ENCODE results near the gene KDM2B. TPM values are rescaled to one million over a fixed set of nuclear protein-coding genes. Genes with fewer than 3 reads are reported as not detected.

The KDM2B gene
- polyA plus RNA-seq, 2 of the 4 experiments (the other 2 are of a cell fraction) = 10.4 to 18.4 TPM

GRCh38 chr12:121515615-121516014 lies 65.2 kb downstream of the KDM2B start:
- no peaks in the 10 kb centered on the region for H3K9me3 ChIP-seq
- DNase-seq (ENCODE audit: low read depth in 1 of 2, low spot score in 1 of 2) (no peak), ATAC-seq (no peak), FAIRE-seq (no peak)
- H3K4me1 ChIP-seq = 0 out of 3 replicates have a peak, but pooled peaks cover 7% of the 10 kb centered on the region
- ChIA-PET CTCF (no interaction called here), POLR2A (no interaction called here)
- no peak overlapping the region for H3K4me3 ChIP-seq
- TF ChIP-seq CTCF (IDR thresholded peaks at IDR 0.05) (no peak), ELK1 (IDR thresholded peaks at IDR 0.05; ENCODE audit: low read depth, low read length) (no peak), RARB (CRISPR knock-in tag; IDR thresholded peaks at IDR 0.05) (no peak)
- 68% methylated on average over 7 of the region's 7 CpGs for WGBS (ENCODE audit: missing lambda C conversion rate)
- H3K27ac ChIP-seq = no peak overlapping the region
- H3K4me2 ChIP-seq = no peak overlapping the region

- H3K9me3 ChIP-seq = no peaks in the 10 kb centered on the region
- POLR2A ChIA-PET = no interaction called here
- DNase-seq (ENCODE audit: low read depth in 1 of 2, low spot score in 1 of 2) (no peak), ATAC-seq (peak; percentile 37 to 55), FAIRE-seq (no peak)
- CTCF ChIA-PET = interaction anchor here (1.4 kb wide), 1 partner anchor 71 kb away, joined by 5 read pairs; no protein-coding TSS in a partner anchor
- no peak overlapping the region for H3K4me2 ChIP-seq
- 0 out of 6 replicates have a peak overlapping the region, but pooled peaks of 1 of the 2 experiments have one; percentile 4 for H3K27ac ChIP-seq
- no peak for TF ChIP-seq JUNB (IDR thresholded peaks at IDR 0.05)
- TF ChIP-seq EHMT2 (IDR thresholded peaks at IDR 0.05; ENCODE audit: low read depth) = no peak
- TF ChIP-seq CBX8 (IDR thresholded peaks at IDR 0.05) = no peak
- no peak for TF ChIP-seq KDM1A (IDR thresholded peaks at IDR 0.05; ENCODE audit: low read depth)
- TF ChIP-seq POLR2AphosphoS2 (conservative IDR thresholded peaks at IDR 0.05; ENCODE audit: low read length) = no peak
- no peak for TF ChIP-seq PHF8 (IDR thresholded peaks at IDR 0.05; ENCODE audit: borderline replicate concordance, low read depth)
- TF ChIP-seq FOSL2 (IDR thresholded peaks at IDR 0.05) = no peak
- no peak for TF ChIP-seq FOSL2 (CRISPR knock-in tag; IDR thresholded peaks at IDR 0.05)
- TF ChIP-seq EP300 (IDR thresholded peaks at IDR 0.05) = no peak
- no peak for TF ChIP-seq POLR2A (IDR thresholded peaks at IDR 0.05; ENCODE audit: low read length)
- TF ChIP-seq HOXA7 (CRISPR knock-in tag; IDR thresholded peaks at IDR 0.05) = no peak
- TF ChIP-seq HDAC2 (IDR thresholded peaks at IDR 0.05) = no peak
- no peak for TF ChIP-seq HEYL (CRISPR knock-in tag; IDR thresholded peaks at IDR 0.05)
- no peak for TF ChIP-seq MAFK (IDR thresholded peaks at IDR 0.05; ENCODE audit: partially characterized antibody)
- TF ChIP-seq CBX2 (IDR thresholded peaks at IDR 0.05; ENCODE audit: borderline replicate concordance, low read depth) = no peak
- TF ChIP-seq RNF2 (IDR thresholded peaks at IDR 0.05; ENCODE audit: borderline replicate concordance, low read depth) = no peak
- no peak for TF ChIP-seq NR3C1 (IDR thresholded peaks at IDR 0.05)
- TF ChIP-seq REST (IDR thresholded peaks at IDR 0.05) = no peak
- no peak for TF ChIP-seq ESRRA (IDR thresholded peaks at IDR 0.05; ENCODE audit: borderline replicate concordance, low read length)
- no peak for TF ChIP-seq USF2 (IDR thresholded peaks at IDR 0.05)
- TF ChIP-seq CHD4 (IDR thresholded peaks at IDR 0.05; ENCODE audit: borderline replicate concordance) = no peak
- H3K4me3 ChIP-seq = no peak overlapping the region
- 0 out of 3 replicates have a peak, but pooled peaks cover 7% of the 10 kb centered on the region for H3K4me1 ChIP-seq
- 56% methylated on average over 16 of the region's 16 CpGs for WGBS (ENCODE audit: missing lambda C conversion rate)
Measured at GRCh38 chr12:121514184-121514742, 66.6 kb downstream of the KDM2B start.
